ENCODE data around the gene RGS10. TPM values are rescaled to one million over a fixed set of nuclear protein-coding genes. Genes with fewer than 3 reads are reported as not detected.
"Not testable (repeated sequence)": the region's sequence is repeated elsewhere in the genome, so short reads cannot be mapped to it uniquely, and the experiment has no call there.

RGS10 gene
- total and polyA plus RNA-seq, 5 donors from 2014 or later: 85.7 to 188 (median 180) TPM

DNA sequence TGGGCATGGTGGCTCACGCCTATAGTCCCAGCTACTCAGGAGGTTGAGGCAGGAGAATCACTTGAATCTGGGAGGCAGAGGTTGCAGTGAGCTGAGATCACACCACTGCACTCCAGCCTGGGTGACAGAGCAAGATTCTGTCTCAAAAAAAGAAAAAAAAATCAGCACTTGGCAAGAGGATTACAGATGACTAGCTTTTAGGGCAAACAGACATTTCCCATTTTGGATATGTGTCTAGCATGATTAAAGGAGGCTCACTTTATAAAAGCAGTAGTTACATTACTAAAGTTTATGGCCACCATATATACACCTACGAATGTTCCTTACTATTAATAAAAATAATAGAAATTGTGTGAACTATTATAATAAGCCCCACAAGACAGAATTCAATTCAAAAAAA lies 13.6 kb upstream of the RGS10 start:
- H3K27me3 Mint-ChIP-seq; H3K4me1 Mint-ChIP-seq; H3K27ac ChIP-seq (ENCODE audit: insufficient read depth, low read length, poor library complexity, severe bottlenecking); H3K9me3 Mint-ChIP-seq; H3K36me3 ChIP-seq (ENCODE audit: control insufficient read depth, insufficient read depth, low read length); H3K4me1 ChIP-seq (ENCODE audit: control insufficient read depth, insufficient read depth, low read length, poor library complexity, severe bottlenecking); H3K4me3 ChIP-seq (ENCODE audit: low read depth, low read length); ATAC-seq (ENCODE audit: low read depth in 2 of 2); DNase-seq; H3K36me3 Mint-ChIP-seq; H3K4me3 Mint-ChIP-seq; H3K27me3 ChIP-seq (ENCODE audit: control insufficient read depth, insufficient read depth, low read length); H3K27ac Mint-ChIP-seq; H3K9me3 ChIP-seq (ENCODE audit: control insufficient read depth in 2 of 2, low read length in 2 of 2): not testable (repeated sequence)

DNA sequence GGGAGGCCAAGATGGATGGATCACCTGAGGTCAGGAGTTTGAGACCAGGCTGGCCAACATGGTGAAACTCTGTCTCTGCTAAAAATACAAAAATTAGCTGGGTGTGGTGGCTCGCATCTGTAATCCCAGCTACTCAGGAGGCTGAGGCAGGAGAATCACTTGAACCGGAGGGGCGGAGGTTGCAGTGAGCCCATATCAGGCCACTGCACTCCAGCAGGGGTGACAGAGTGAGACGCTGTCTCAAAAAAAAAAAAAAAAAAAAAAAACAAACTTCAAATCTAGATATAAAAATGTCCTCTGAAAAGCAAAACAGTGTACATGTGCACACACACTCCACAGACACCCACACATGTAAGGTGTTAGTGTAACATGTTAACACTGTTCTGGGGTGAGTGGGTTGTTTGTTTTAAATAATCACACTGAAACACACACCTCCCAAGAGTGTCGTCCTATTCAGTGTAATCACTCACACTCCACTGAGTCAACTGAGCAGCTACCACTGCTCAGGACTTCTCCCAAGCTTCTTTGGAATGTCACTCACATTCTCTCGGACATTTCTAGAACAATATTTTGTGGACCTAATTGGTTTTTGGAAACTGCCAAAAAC lies 12.8 kb upstream of the RGS10 start:
- Histone ChIP-seq H3K4me1 (ENCODE audit: control insufficient read depth, insufficient read depth, low read length, poor library complexity, severe bottlenecking) (no peaks in the 10 kb centered on the region), H3K27me3 (ENCODE audit: control insufficient read depth, insufficient read depth, low read length) (no peaks in the 10 kb centered on the region), H3K27ac (ENCODE audit: insufficient read depth, low read length, poor library complexity, severe bottlenecking) (no peak overlapping the region), H3K36me3 (ENCODE audit: control insufficient read depth, insufficient read depth, low read length) (no peaks in the 10 kb centered on the region), H3K4me3 (ENCODE audit: low read depth, low read length) (no peak overlapping the region), H3K9me3 (ENCODE audit: control insufficient read depth in 2 of 2, low read length in 2 of 2) (no peaks in the 10 kb centered on the region)
- no peaks in the 10 kb centered on the region for H3K4me1 Mint-ChIP-seq
- peaks cover 15% of the 10 kb centered on the region for H3K27me3 Mint-ChIP-seq
- no peaks in the 10 kb centered on the region for H3K9me3 Mint-ChIP-seq
- no peak for DNase-seq
- no peaks in the 10 kb centered on the region for H3K36me3 Mint-ChIP-seq
- no peak overlapping the region for H3K4me3 Mint-ChIP-seq
- no peak overlapping the region for H3K27ac Mint-ChIP-seq
- no peak for ATAC-seq (ENCODE audit: low read depth in 2 of 2)

DNA sequence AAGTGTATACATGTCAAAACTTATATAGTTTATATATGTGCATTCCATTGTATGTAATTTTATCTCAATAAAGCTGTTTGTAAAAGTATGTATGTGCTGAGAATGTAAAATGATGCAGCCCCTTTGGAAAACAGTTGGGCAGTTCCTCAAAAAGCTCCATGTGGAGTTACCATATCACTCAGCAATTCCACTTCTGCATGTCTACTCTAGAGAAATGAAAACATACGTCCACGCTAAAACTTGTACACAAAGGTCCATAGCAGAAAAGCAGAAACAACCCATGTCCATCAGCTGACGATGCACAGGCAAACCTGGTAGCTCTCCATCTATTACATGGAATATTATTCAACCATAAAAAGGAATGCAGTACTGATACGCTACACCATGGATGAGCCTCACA lies 8.3 kb upstream of the RGS10 start:
- Mint-ChIP-seq H3K4me1 (no peaks in the 10 kb centered on the region), H3K27me3 (peaks cover 40% of the 10 kb centered on the region), H3K9me3 (peaks cover 0 to 3% (median 0%) of the 10 kb centered on the region in 7 donors), H3K36me3 (no peaks in the 10 kb centered on the region), H3K4me3 (no peak overlapping the region), H3K27ac (no peak overlapping the region)
- ATAC-seq (ENCODE audit: low read depth in 2 of 2) (no peak), DNase-seq (no peak)
- Histone ChIP-seq H3K27me3 (ENCODE audit: control insufficient read depth, insufficient read depth, low read length) (peaks cover 6% of the 10 kb centered on the region), H3K4me1 (ENCODE audit: control insufficient read depth, insufficient read depth, low read length, poor library complexity, severe bottlenecking) (no peaks in the 10 kb centered on the region), H3K4me3 (ENCODE audit: low read depth, low read length) (no peak overlapping the region), H3K36me3 (ENCODE audit: control insufficient read depth, insufficient read depth, low read length) (no peaks in the 10 kb centered on the region), H3K27ac (ENCODE audit: insufficient read depth, low read length, poor library complexity, severe bottlenecking) (no peak overlapping the region), H3K9me3 (ENCODE audit: control insufficient read depth in 2 of 2, low read length in 2 of 2) (no peaks in the 10 kb centered on the region)

DNA sequence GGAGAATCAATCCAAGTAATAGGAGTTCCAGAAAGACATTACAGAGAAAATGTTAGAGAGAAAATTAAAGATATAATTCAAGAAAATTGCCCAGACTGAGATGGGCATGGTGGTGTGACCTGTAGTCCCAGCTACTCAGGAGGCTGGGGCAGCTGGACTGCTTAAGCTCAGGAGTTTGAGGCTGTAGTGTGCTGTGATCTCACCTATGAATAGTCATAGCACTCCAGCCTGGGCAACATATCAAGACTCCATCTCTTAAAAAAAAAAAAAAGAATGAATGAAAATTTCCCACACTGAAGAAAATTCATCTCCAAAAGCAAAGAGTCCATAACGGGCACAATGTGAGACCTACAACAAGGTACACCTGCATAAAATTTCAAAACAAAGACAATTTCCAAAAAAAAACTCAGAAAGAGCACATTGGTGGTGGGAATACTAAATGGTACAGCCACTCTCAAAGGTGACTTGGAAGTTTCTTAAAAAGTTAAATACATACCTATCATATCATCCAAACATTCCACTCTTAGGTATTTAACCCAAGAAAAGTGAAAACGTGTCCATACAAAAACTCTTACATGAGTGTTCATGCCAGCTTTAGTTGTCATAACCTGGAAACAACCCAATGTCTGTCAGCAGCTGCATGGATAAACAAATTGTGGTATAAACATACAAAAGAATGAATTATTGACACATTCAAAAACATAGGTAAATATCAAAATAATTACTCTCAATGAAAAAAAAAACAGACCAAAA lies 6.9 kb upstream of the RGS10 start:
- H3K9me3 Mint-ChIP-seq: peaks cover 0 to 3% (median 0%) of the 10 kb centered on the region in 7 donors
- H3K9me3 ChIP-seq (ENCODE audit: control insufficient read depth in 2 of 2, low read length in 2 of 2): no peaks in the 10 kb centered on the region
- peaks cover 45% of the 10 kb centered on the region for H3K27me3 Mint-ChIP-seq
- peaks cover 7% of the 10 kb centered on the region for H3K27me3 ChIP-seq (ENCODE audit: control insufficient read depth, insufficient read depth, low read length)
- no peak overlapping the region for H3K27ac Mint-ChIP-seq
- ATAC-seq (ENCODE audit: low read depth in 2 of 2) (no peak), DNase-seq (no peak)
- no peaks in the 10 kb centered on the region for H3K4me1 ChIP-seq (ENCODE audit: control insufficient read depth, insufficient read depth, low read length, poor library complexity, severe bottlenecking)
- H3K4me3 ChIP-seq (ENCODE audit: low read depth, low read length): no peak overlapping the region
- H3K4me1 Mint-ChIP-seq: no peaks in the 10 kb centered on the region
- H3K36me3 ChIP-seq (ENCODE audit: control insufficient read depth, insufficient read depth, low read length): no peaks in the 10 kb centered on the region
- H3K4me3 Mint-ChIP-seq: no peak overlapping the region
- H3K27ac ChIP-seq (ENCODE audit: insufficient read depth, low read length, poor library complexity, severe bottlenecking): no peak overlapping the region
- no peaks in the 10 kb centered on the region for H3K36me3 Mint-ChIP-seq

DNA sequence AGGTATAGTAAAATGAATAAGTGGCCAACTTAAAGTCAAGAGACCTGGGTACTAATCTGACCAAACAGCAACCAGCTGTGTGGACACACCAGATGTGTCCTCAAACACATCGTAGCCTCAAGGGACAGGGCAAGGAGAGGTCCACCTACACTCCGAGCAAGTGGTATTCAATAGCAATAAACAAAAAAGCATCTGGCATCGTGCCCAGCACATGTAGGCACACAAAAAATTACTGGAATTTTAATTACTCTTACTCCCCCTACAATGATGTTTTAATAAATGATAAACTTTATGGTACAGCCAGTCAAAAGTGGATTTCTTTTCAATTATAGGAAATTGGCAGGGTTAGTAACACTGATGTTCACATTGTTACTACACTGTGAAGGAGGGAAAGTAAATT lies 3.5 kb upstream of the RGS10 start:
- Histone ChIP-seq H3K27ac (ENCODE audit: insufficient read depth, low read length, poor library complexity, severe bottlenecking) (no peak overlapping the region), H3K4me1 (ENCODE audit: control insufficient read depth, insufficient read depth, low read length, poor library complexity, severe bottlenecking) (peaks cover 15% of the 10 kb centered on the region), H3K36me3 (ENCODE audit: control insufficient read depth, insufficient read depth, low read length) (no peaks in the 10 kb centered on the region), H3K4me3 (ENCODE audit: low read depth, low read length) (no peak overlapping the region), H3K27me3 (ENCODE audit: control insufficient read depth, insufficient read depth, low read length) (peaks cover 7% of the 10 kb centered on the region), H3K9me3 (ENCODE audit: control insufficient read depth in 2 of 2, low read length in 2 of 2) (no peaks in the 10 kb centered on the region)
- DNase-seq (no peak), ATAC-seq (ENCODE audit: low read depth in 2 of 2) (no peak)
- Mint-ChIP-seq H3K36me3 (no peaks in the 10 kb centered on the region), H3K27me3 (peaks cover 47% of the 10 kb centered on the region), H3K4me1 (peaks cover 0 to 10% (median 4%) of the 10 kb centered on the region in 4 donors), H3K4me3 (peak overlapping the region in 2 of 4 donors; percentile 27 to 87), H3K27ac (no peak overlapping the region), H3K9me3 (peaks cover 0 to 3% (median 0%) of the 10 kb centered on the region in 7 donors)

DNA sequence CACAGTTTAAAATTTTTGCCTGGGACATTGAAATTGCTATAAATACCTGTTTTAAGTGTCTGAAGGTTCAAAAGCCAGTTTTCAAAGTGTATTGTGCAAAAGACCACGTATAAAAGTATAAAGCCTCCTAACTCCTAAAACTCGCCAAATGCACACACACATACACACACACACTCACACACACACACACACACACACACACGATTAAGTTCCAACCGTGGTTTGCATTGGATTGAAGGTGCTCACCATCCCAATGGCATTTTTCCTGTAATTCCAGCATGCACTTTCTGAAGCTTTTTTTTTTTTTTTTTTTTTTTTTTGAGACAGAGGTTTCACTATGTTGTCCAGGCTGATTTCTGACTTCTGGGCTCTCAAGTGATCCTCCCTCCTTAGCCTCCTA lies 2.8 kb upstream of the RGS10 start:
- Mint-ChIP-seq H3K9me3 (peaks cover 0 to 3% (median 0%) of the 10 kb centered on the region in 7 donors), H3K4me3 (peak overlapping the region in 1 of 4 donors; percentile 27), H3K4me1 (peaks cover 6 to 17% (median 11%) of the 10 kb centered on the region in 4 donors), H3K36me3 (no peaks in the 10 kb centered on the region), H3K27ac (no peak overlapping the region), H3K27me3 (peaks cover 41% of the 10 kb centered on the region)
- ATAC-seq (ENCODE audit: low read depth in 2 of 2) (no peak), DNase-seq (no peak)
- no peaks in the 10 kb centered on the region for H3K9me3 ChIP-seq (ENCODE audit: control insufficient read depth in 2 of 2, low read length in 2 of 2)
- no peak overlapping the region for H3K27ac ChIP-seq (ENCODE audit: insufficient read depth, low read length, poor library complexity, severe bottlenecking)
- H3K4me1 ChIP-seq (ENCODE audit: control insufficient read depth, insufficient read depth, low read length, poor library complexity, severe bottlenecking): peaks cover 22% of the 10 kb centered on the region
- H3K4me3 ChIP-seq (ENCODE audit: low read depth, low read length): no peak overlapping the region
- peaks cover 7% of the 10 kb centered on the region for H3K27me3 ChIP-seq (ENCODE audit: control insufficient read depth, insufficient read depth, low read length)
- H3K36me3 ChIP-seq (ENCODE audit: control insufficient read depth, insufficient read depth, low read length): no peaks in the 10 kb centered on the region

DNA sequence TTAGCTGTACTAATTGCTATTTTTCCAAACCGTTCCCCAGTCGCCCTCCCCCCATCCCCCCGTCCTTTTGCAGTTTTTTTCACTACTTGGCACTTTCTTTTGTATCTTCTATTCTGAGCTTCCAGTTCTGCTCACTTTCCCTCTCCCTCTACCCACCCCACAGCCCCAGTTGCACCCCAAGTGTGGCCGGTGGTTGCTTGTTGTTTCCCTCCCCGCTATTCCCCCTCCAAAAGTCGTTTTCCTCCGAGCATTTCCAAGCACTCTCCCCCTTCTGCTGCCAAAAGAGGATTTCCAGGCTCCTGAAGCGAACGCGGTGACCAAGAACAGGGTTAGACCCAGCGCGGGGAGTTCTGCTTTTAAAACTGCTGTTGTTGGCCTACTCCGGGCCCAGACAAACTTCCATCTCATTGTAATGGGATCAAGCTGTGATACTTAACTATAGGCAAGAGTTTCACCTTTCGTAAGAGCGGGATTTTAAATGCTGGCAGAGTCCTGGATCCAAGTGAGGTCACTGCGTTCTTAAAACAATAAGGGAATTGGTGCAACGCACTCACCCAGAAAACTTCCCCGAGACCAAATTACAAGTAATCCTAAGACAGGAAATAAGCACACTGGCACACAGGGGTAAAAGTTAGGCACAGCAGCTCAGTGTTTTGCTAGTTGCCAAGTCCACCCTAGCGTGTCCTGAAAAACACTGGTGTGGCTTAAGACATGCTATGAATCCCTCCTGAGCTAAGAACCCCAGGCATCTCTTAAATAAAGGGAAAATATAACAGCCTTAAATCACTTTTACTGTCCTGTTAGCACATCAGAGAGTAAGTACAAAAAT lies 1.5 kb upstream of the RGS10 start:
- Mint-ChIP-seq H3K4me3 (peak overlapping the region; percentile 79 to 97 (median 96)), H3K36me3 (no peaks in the 10 kb centered on the region), H3K27me3 (peaks cover 37% of the 10 kb centered on the region), H3K9me3 (peaks cover 0 to 3% (median 0%) of the 10 kb centered on the region in 7 donors), H3K4me1 (peaks cover 12 to 30% (median 17%) of the 10 kb centered on the region in 4 donors), H3K27ac (peak overlapping the region; percentile 77 to 90 (median 88))
- Histone ChIP-seq H3K27me3 (ENCODE audit: control insufficient read depth, insufficient read depth, low read length) (peaks cover 7% of the 10 kb centered on the region), H3K4me3 (ENCODE audit: low read depth, low read length) (peak overlapping the region; percentile 32), H3K27ac (ENCODE audit: insufficient read depth, low read length, poor library complexity, severe bottlenecking) (no peak overlapping the region), H3K36me3 (ENCODE audit: control insufficient read depth, insufficient read depth, low read length) (no peaks in the 10 kb centered on the region), H3K9me3 (ENCODE audit: control insufficient read depth in 2 of 2, low read length in 2 of 2) (no peaks in the 10 kb centered on the region), H3K4me1 (ENCODE audit: control insufficient read depth, insufficient read depth, low read length, poor library complexity, severe bottlenecking) (peaks cover 35% of the 10 kb centered on the region)
- ATAC-seq (ENCODE audit: low read depth in 2 of 2) (no peak), DNase-seq (no peak)

Data from CD4-positive, CD25-positive, alpha-beta regulatory T cell (primary cell).